Mucosa of stomach (tissue), 1 donor: Measurements from ENCODE around the gene APEX2.
"Not testable (repeated sequence)": the region's sequence is repeated elsewhere in the genome, so short reads cannot be mapped to it uniquely, and the experiment has no call there.

Experiments used
- H3K27me3 ChIP-seq: one replicate; pipeline ENCODE4 v1.7.0; 2013; ENCODE audit warnings: mild to moderate bottlenecking, low read length; ENCODE audit not compliant: control insufficient read depth, insufficient read depth
- H3K36me3 ChIP-seq: one replicate; pipeline ENCODE4 v1.7.0; 2013; ENCODE audit warnings: low read length; ENCODE audit not compliant: control insufficient read depth, insufficient read depth
- H3K4me1 ChIP-seq: one replicate; pipeline ENCODE4 v1.7.0; 2013; ENCODE audit warnings: mild to moderate bottlenecking, low read length; ENCODE audit not compliant: control insufficient read depth, insufficient read depth
- H3K4me3 ChIP-seq: one replicate; pipeline ENCODE4 v1.7.0; 2013; ENCODE audit warnings: low read length
- H3K9ac ChIP-seq: one replicate; pipeline ENCODE4 v1.7.0; 2013; ENCODE audit warnings: mild to moderate bottlenecking, low read length, moderate library complexity
- H3K9me3 ChIP-seq: one replicate; pipeline ENCODE4 v1.7.0; 2013; ENCODE audit warnings: mild to moderate bottlenecking, low read length, moderate library complexity; ENCODE audit not compliant: control insufficient read depth
- donor health status: Pancreatic carcinoma.

The APEX2 gene

GRCh38 chrX:54999717-55000598, at the start of gene APEX2:
APEX2 (plus strand) TSS chrX:55000363; CDS start chrX:55000423, 60 bp downstream.
- Histone ChIP-seq H3K27me3 (no peaks in the 10 kb centered on the region), H3K9me3 (no peaks in the 10 kb centered on the region)

GRCh38 chrX:54950730-54951375, 49.3 kb upstream of the APEX2 start:
- Histone ChIP-seq H3K9me3 (no peaks in the 10 kb centered on the region), H3K27me3 (no peaks in the 10 kb centered on the region)

More at GRCh38 chrX:54999717-55000598, at the start of gene APEX2:
- H3K9ac ChIP-seq, result peak within 1 kb of the TSS; percentile 86
- no peaks in the 10 kb centered on the region for H3K36me3 ChIP-seq
- peaks cover 6% of the 10 kb centered on the region for H3K4me1 ChIP-seq
- peak within 1 kb of the TSS; percentile 60 for H3K4me3 ChIP-seq

GRCh38 chrX:54961750-54962149, 38.4 kb upstream of the APEX2 start:
- no peak overlapping the region for H3K4me3 ChIP-seq
- no peaks in the 10 kb centered on the region for H3K4me1 ChIP-seq
- H3K9ac ChIP-seq, result no peak overlapping the region
- H3K27me3 ChIP-seq, result no peaks in the 10 kb centered on the region
- no peaks in the 10 kb centered on the region for H3K36me3 ChIP-seq
- H3K9me3 ChIP-seq, result no peaks in the 10 kb centered on the region

More at GRCh38 chrX:54950730-54951375, 49.3 kb upstream of the APEX2 start:
- H3K9ac ChIP-seq, result no peak overlapping the region
- no peaks in the 10 kb centered on the region for H3K4me1 ChIP-seq
- no peaks in the 10 kb centered on the region for H3K36me3 ChIP-seq
- H3K4me3 ChIP-seq, result no peak overlapping the region

- Histone ChIP-seq H3K9me3 (no peaks in the 10 kb centered on the region), H3K9ac (no peak overlapping the region), H3K36me3 (no peaks in the 10 kb centered on the region), H3K27me3 (no peaks in the 10 kb centered on the region), H3K4me1 (no peaks in the 10 kb centered on the region), H3K4me3 (no peak overlapping the region)
Observed at GRCh38 chrX:54964766-54965497, 35.2 kb upstream of the APEX2 start.

GRCh38 chrX:54977387-54977786, 22.8 kb upstream of the APEX2 start:
- no peaks in the 10 kb centered on the region for H3K4me1 ChIP-seq
- H3K9me3 ChIP-seq, result no peaks in the 10 kb centered on the region
- no peaks in the 10 kb centered on the region for H3K36me3 ChIP-seq
- H3K4me3 ChIP-seq, result no peak overlapping the region
- no peak overlapping the region for H3K9ac ChIP-seq
- no peaks in the 10 kb centered on the region for H3K27me3 ChIP-seq

- Histone ChIP-seq H3K9me3 (no peaks in the 10 kb centered on the region), H3K4me1 (no peaks in the 10 kb centered on the region), H3K27me3 (no peaks in the 10 kb centered on the region), H3K4me3 (no peak overlapping the region), H3K36me3 (no peaks in the 10 kb centered on the region), H3K9ac (no peak overlapping the region)
Observed at GRCh38 chrX:54978448-54978847, 21.7 kb upstream of the APEX2 start.

- Histone ChIP-seq H3K9me3 (no peaks in the 10 kb centered on the region), H3K4me1 (no peaks in the 10 kb centered on the region), H3K36me3 (no peaks in the 10 kb centered on the region), H3K9ac (no peak overlapping the region), H3K27me3 (no peaks in the 10 kb centered on the region), H3K4me3 (no peak overlapping the region)
Observed at GRCh38 chrX:54979432-54979831, 20.7 kb upstream of the APEX2 start.

GRCh38 chrX:54980334-54980733, 19.8 kb upstream of the APEX2 start:
- no peaks in the 10 kb centered on the region for H3K9me3 ChIP-seq
- H3K36me3 ChIP-seq, result no peaks in the 10 kb centered on the region
- H3K4me1 ChIP-seq, result no peaks in the 10 kb centered on the region
- no peaks in the 10 kb centered on the region for H3K27me3 ChIP-seq
- H3K4me3 ChIP-seq, result no peak overlapping the region
- no peak overlapping the region for H3K9ac ChIP-seq

GRCh38 chrX:54983306-54983705, 16.9 kb upstream of the APEX2 start:
- H3K9ac ChIP-seq, H3K27me3 ChIP-seq, H3K4me1 ChIP-seq, H3K9me3 ChIP-seq, H3K4me3 ChIP-seq, H3K36me3 ChIP-seq: not testable (repeated sequence)

GRCh38 chrX:54991706-54992105, 8.5 kb upstream of the APEX2 start:
- H3K4me3 ChIP-seq, result no peak overlapping the region
- no peaks in the 10 kb centered on the region for H3K36me3 ChIP-seq
- H3K9me3 ChIP-seq, result no peaks in the 10 kb centered on the region
- no peak overlapping the region for H3K9ac ChIP-seq
- no peaks in the 10 kb centered on the region for H3K27me3 ChIP-seq
- no peaks in the 10 kb centered on the region for H3K4me1 ChIP-seq

GRCh38 chrX:54992911-54993622, 7.1 kb upstream of the APEX2 start:
- H3K9me3 ChIP-seq, result no peaks in the 10 kb centered on the region
- H3K4me3 ChIP-seq, result no peak overlapping the region
- no peaks in the 10 kb centered on the region for H3K27me3 ChIP-seq
- H3K9ac ChIP-seq, result no peak overlapping the region
- no peaks in the 10 kb centered on the region for H3K4me1 ChIP-seq
- no peaks in the 10 kb centered on the region for H3K36me3 ChIP-seq
